ENCODE data around the gene TMBIM6. TPM values are rescaled to one million over a fixed set of nuclear protein-coding genes. Genes with fewer than 3 reads are reported as not detected.
"Not testable (repeated sequence)": the region's sequence is repeated elsewhere in the genome, so short reads cannot be mapped to it uniquely, and the experiment has no call there.

The TMBIM6 gene
- total RNA-seq, 1 donor from 2014 or later = 188 TPM

GRCh38 chr12:49720214-49720613, 21.1 kb upstream of the TMBIM6 start:
- Histone ChIP-seq H3K27ac (no peak overlapping the region), H3K9me3 (no peaks in the 10 kb centered on the region), H3K27me3 (no peaks in the 10 kb centered on the region), H3K36me3 (no peaks in the 10 kb centered on the region), H3K4me3 (no peak overlapping the region), H3K4me1 (no peaks in the 10 kb centered on the region)
- DNase-seq (ENCODE audit: low spot score in 2 of 2) = no peak
- TF ChIP-seq, protein P1, sequence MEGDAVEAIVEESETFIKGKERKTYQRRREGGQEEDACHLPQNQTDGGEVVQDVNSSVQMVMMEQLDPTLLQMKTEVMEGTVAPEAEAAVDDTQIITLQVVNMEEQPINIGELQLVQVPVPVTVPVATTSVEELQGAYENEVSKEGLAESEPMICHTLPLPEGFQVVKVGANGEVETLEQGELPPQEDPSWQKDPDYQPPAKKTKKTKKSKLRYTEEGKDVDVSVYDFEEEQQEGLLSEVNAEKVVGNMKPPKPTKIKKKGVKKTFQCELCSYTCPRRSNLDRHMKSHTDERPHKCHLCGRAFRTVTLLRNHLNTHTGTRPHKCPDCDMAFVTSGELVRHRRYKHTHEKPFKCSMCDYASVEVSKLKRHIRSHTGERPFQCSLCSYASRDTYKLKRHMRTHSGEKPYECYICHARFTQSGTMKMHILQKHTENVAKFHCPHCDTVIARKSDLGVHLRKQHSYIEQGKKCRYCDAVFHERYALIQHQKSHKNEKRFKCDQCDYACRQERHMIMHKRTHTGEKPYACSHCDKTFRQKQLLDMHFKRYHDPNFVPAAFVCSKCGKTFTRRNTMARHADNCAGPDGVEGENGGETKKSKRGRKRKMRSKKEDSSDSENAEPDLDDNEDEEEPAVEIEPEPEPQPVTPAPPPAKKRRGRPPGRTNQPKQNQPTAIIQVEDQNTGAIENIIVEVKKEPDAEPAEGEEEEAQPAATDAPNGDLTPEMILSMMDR (IDR thresholded peaks at IDR 0.05) = peak in 1 of 3 experiments; percentile 19
- intact Hi-C loops (cut with DNase I) = no loop called here

- H3K4me3 ChIP-seq; H3K27ac ChIP-seq; H3K27me3 ChIP-seq; intact Hi-C loops (cut with DNase I); DNase-seq (ENCODE audit: low spot score in 2 of 2); H3K36me3 ChIP-seq; H3K9me3 ChIP-seq; H3K4me1 ChIP-seq: not testable (repeated sequence)
Measured at GRCh38 chr12:49721355-49721754, 20.0 kb upstream of the TMBIM6 start.

DNA sequence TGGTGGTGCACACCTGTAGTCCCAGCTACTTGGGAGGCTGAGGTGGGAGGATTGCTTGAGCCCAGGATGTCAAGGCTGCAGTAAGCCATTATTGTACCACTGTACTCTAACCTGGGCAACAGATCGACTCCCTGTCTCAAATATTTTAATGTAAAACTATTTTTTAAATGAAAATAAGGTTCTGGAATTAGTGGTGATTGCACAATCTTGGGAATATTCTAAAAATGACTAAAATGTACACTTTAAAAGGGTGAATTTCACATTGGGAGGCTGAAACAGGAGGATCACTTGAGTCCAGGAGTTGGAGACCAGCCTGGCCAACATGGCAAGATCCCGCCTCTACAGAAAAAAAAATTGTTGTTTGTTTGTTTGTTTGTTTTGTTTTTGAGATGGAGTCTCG, 12.9 kb upstream of the TMBIM6 start:
- H3K4me1 ChIP-seq = no peaks in the 10 kb centered on the region
- no peaks in the 10 kb centered on the region for H3K36me3 ChIP-seq
- H3K4me3 ChIP-seq = no peak overlapping the region
- H3K9me3 ChIP-seq = no peaks in the 10 kb centered on the region
- no peaks in the 10 kb centered on the region for H3K27me3 ChIP-seq
- no peak for DNase-seq (ENCODE audit: low spot score in 2 of 2)
- TF ChIP-seq, protein P1 (IDR thresholded peaks at IDR 0.05) = no peak
- no peak overlapping the region for H3K27ac ChIP-seq
- intact Hi-C loops (cut with DNase I) = no loop called here

DNA sequence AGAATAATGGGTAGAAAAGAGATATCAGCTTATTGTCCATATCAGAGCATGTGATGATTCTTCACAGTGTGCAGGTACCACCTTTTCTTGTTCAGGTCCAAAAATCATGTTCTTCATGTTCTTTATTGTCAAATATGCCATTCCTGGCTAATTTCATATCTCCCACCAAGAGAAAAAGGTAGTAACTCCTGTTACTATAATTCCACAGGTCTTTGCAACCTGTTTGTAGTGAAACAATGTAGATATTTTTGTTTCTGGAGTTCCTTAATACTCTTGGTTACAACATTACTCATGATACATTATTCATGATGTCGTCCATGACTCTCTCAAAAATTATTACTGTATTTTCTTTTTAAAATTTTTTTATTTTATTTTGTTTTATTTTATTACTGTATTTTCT, 11.3 kb upstream of the TMBIM6 start:
- H3K9me3 ChIP-seq = no peaks in the 10 kb centered on the region
- intact Hi-C loops (cut with DNase I) = no loop called here
- H3K36me3 ChIP-seq = no peaks in the 10 kb centered on the region
- no peaks in the 10 kb centered on the region for H3K27me3 ChIP-seq
- DNase-seq (ENCODE audit: low spot score in 2 of 2) = no peak
- no peak overlapping the region for H3K27ac ChIP-seq
- TF ChIP-seq, protein P1 (IDR thresholded peaks at IDR 0.05) = no peak
- no peaks in the 10 kb centered on the region for H3K4me1 ChIP-seq
- H3K4me3 ChIP-seq = no peak overlapping the region

GRCh38 chr12:49730568-49731101, 10.7 kb upstream of the TMBIM6 start:
- no peak overlapping the region for H3K27ac ChIP-seq
- no peak overlapping the region for H3K4me3 ChIP-seq
- intact Hi-C loops (cut with DNase I) = no loop called here
- H3K9me3 ChIP-seq = no peaks in the 10 kb centered on the region
- H3K27me3 ChIP-seq = no peaks in the 10 kb centered on the region
- no peaks in the 10 kb centered on the region for H3K36me3 ChIP-seq
- TF ChIP-seq, protein P1 (IDR thresholded peaks at IDR 0.05) = no peak
- DNase-seq (ENCODE audit: low spot score in 2 of 2) = no peak
- H3K4me1 ChIP-seq = no peaks in the 10 kb centered on the region

GRCh38 chr12:49733219-49734017, 7.9 kb upstream of the TMBIM6 start:
- H3K27me3 ChIP-seq = no peaks in the 10 kb centered on the region
- no peaks in the 10 kb centered on the region for H3K36me3 ChIP-seq
- TF ChIP-seq, protein P1 (IDR thresholded peaks at IDR 0.05) = no peak
- intact Hi-C loops (cut with DNase I) = no loop called here
- no peak for DNase-seq (ENCODE audit: low spot score in 2 of 2)
- no peaks in the 10 kb centered on the region for H3K4me1 ChIP-seq
- no peak overlapping the region for H3K27ac ChIP-seq
- H3K9me3 ChIP-seq = no peaks in the 10 kb centered on the region
- H3K4me3 ChIP-seq = no peak overlapping the region

DNA sequence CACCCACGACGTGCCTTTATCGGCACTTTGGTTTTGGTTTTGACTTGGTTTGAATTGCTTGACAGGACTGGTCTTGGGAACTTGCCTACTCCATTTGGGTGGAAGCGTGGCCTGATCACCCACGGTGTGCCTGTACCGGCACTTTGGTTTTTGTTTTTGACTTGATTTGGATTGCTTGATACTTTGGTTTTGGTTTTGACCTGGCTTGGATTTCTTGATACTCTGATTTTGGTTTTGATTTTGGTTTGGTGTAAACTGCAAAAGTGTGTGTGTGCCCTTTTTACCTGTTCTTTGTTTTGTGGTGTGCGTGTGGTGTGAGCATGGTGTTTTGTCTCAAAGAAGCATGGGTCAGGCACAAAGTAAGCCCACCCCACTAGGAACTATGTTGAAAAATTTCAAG, 6.5 kb upstream of the TMBIM6 start:
- H3K27ac ChIP-seq; H3K9me3 ChIP-seq; intact Hi-C loops (cut with DNase I); H3K4me1 ChIP-seq; H3K27me3 ChIP-seq; H3K4me3 ChIP-seq; DNase-seq (ENCODE audit: low spot score in 2 of 2); H3K36me3 ChIP-seq: not testable (repeated sequence)

DNA sequence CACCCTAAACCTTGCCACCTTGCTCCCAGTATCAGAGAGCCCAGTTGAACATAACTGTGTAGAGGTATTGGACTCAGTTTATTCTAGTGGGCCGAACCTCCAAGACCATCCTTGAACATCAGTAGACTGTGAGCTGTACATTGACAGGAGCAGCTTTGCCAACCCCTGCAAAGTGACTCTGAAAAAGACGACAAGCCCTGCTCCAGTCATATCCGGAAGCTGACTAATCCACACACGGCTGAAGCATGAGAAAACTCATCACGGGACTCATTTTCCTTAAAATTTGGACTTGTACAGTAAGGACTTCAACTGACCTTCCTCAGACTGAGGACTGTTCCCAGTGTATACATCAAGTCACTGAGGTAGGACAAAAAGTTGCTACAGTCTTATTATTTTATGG, 2.6 kb upstream of the TMBIM6 start:
- H3K27ac ChIP-seq; intact Hi-C loops (cut with DNase I); H3K36me3 ChIP-seq; H3K27me3 ChIP-seq; H3K4me3 ChIP-seq; DNase-seq (ENCODE audit: low spot score in 2 of 2); H3K9me3 ChIP-seq: not testable (repeated sequence)
- peaks cover 2 to 12% of the 10 kb centered on the region in 2 donors for H3K4me1 ChIP-seq

- intact Hi-C loops (cut with DNase I) = loop anchor here (2.0 to 5.0 kb wide), 3 partner anchors 65 to 608 kb away; partner anchors contain the start of genes NCKAP5L and TUBA1B
- H3K9me3 ChIP-seq; H3K36me3 ChIP-seq; H3K27ac ChIP-seq; H3K27me3 ChIP-seq; DNase-seq (ENCODE audit: low spot score in 2 of 2); H3K4me3 ChIP-seq: not testable (repeated sequence)
- H3K4me1 ChIP-seq = peaks cover 5 to 21% of the 10 kb centered on the region in 2 donors
Measured at GRCh38 chr12:49740277-49740676, 1.1 kb upstream of the TMBIM6 start.
